Epithelial cell of esophagus (primary cell): ENCODE results near the gene PRDM16.

Experiments
- DNase-seq: peaks from one replicate; pipeline ENCODE4 v3.0.0; 2010; ENCODE audit warnings: low read depth
- H3K4me3 ChIP-seq: 2 replicates; pipeline ENCODE4 v1.5.1; 2011; ENCODE audit warnings: mild to moderate bottlenecking, low read length, control low read depth
- TF ChIP-seq, protein P1 (sequence below): IDR thresholded peaks from 2 replicates; pipeline ENCODE4 v1.5.1; 2011; ENCODE audit warnings: low read depth, mild to moderate bottlenecking, low read length, control low read depth, inconsistent platforms; ENCODE audit not compliant: insufficient read depth; ENCODE audit errors: missing control alignments

PRDM16 gene

DNA sequence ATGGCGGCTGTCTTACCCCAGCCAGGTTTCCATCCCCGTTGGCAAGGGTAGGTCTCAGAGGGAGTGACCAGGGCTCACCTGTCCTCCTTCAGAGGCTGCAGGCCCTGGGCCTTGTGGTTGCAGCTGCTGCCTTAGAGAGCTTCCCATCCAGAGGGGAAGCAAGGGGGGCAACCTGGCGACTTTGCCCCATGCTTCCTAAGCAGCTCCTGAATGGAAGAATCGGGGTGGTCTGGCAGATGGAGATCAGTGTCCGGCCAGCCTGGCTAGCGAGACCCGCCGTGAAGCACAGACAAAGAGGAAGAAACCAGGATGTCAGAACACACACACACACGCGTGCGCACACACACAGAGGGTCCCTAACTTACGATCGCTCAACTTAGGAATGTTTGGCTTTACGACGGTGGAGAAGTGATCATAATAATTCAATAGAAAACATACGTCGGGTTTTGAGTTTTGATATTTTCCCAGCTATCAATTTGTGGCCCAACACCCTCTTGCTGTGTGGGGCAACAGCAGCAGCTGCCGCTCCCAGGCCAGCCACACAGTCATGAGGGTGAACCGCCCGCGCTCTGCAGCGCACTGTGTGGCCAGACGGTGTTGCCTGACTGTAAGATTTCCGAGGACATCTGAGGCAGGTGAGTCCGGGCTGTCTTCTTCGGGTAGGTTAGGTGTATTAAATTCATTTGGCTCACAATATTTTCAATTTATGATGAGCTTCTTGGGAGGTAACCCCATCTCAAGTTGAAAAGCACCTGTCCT, 272.4 kb downstream of the PRDM16 start:
- no peak overlapping the region for H3K4me3 ChIP-seq
- DNase-seq = no peak
- TF ChIP-seq, protein P1, sequence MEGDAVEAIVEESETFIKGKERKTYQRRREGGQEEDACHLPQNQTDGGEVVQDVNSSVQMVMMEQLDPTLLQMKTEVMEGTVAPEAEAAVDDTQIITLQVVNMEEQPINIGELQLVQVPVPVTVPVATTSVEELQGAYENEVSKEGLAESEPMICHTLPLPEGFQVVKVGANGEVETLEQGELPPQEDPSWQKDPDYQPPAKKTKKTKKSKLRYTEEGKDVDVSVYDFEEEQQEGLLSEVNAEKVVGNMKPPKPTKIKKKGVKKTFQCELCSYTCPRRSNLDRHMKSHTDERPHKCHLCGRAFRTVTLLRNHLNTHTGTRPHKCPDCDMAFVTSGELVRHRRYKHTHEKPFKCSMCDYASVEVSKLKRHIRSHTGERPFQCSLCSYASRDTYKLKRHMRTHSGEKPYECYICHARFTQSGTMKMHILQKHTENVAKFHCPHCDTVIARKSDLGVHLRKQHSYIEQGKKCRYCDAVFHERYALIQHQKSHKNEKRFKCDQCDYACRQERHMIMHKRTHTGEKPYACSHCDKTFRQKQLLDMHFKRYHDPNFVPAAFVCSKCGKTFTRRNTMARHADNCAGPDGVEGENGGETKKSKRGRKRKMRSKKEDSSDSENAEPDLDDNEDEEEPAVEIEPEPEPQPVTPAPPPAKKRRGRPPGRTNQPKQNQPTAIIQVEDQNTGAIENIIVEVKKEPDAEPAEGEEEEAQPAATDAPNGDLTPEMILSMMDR = no peak

DNA sequence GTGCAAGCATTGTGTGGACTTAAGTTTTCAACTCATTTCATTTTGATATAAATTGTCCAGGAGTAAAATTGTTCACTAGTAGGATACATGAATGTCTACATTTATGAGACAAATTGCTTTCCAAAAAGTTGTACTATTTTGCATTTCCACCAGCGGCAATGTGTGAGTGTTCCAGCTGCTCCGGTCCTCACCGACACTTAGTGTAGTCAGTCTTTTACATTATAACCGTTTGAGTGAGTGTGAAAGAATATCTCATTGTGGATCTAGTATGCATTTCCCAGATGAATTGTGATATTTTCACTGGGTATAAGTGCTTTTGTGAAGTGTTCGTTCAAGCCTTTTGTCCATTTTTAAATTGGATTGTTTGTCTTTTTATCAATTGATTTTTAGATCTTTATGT, 274.0 kb downstream of the PRDM16 start:
- TF ChIP-seq, protein P1 = no peak
- H3K4me3 ChIP-seq = no peak overlapping the region

DNA sequence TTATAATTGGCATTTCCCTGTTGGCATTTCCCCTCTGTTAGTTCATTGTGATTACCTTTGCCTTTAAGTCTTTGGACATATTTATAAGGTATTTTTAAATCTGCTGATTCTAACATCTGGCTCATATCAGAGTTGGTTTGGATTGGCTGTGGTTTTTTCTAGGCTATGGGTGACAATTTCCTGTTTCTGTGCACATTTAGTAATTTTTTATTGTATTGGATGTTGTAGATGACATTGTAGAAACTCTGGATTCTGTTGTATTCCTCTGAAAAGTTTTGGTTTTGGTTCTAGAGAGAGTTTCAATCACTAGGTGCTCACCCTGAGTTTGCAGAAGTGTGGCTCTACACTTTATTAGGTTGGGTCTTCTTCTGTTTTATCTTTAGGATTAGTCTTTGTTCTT, 275.4 kb downstream of the PRDM16 start:
- TF ChIP-seq, protein P1 = no peak
- H3K4me3 ChIP-seq = no peak overlapping the region
- DNase-seq = no peak

More for the DNA sequence above, 274.0 kb downstream of the PRDM16 start:
- no peak for DNase-seq

DNA sequence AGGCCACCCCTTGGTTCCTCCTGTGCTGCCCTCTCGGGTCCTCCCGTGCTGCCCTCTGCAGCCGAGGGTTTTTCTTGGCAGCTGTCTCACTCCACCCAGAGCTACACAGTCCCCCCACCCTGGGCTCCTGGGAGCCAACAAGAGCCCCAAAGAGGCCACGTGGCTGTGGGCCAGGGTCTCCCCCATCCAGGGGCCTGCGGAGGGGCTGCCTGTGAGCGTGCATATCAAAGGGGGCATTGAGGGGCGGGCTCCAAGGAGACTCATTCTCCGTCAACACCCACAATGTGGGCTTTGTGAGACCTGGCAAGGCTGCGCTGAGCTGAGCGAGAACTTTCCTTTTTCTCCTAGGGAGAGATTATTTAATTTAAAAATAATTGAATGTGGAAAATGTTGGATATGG, 276.8 kb downstream of the PRDM16 start:
- H3K4me3 ChIP-seq = no peak overlapping the region
- no peak for DNase-seq
- TF ChIP-seq, protein P1 = no peak

DNA sequence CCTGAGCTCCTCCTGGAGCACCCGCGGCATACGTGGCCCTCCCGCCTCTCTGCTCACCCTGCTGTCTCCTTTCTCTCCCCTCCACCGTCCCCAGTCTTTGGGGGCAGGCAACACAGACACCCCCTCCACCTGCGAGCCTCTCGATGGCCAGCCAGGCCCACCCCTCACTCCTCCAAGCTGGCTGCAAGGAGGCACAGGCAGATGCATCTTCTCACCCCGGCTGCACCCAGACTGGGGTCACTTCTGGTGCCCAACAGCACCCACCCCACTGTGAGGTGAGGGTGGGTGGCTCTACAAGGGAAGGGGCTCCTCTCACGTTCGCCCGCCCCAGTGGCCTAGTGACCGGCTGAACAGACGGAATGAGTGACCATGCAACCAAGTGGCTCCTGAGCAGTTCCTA, 277.5 kb downstream of the PRDM16 start:
- TF ChIP-seq, protein P1 = no peak
- DNase-seq = no peak
- H3K4me3 ChIP-seq = no peak overlapping the region

DNA sequence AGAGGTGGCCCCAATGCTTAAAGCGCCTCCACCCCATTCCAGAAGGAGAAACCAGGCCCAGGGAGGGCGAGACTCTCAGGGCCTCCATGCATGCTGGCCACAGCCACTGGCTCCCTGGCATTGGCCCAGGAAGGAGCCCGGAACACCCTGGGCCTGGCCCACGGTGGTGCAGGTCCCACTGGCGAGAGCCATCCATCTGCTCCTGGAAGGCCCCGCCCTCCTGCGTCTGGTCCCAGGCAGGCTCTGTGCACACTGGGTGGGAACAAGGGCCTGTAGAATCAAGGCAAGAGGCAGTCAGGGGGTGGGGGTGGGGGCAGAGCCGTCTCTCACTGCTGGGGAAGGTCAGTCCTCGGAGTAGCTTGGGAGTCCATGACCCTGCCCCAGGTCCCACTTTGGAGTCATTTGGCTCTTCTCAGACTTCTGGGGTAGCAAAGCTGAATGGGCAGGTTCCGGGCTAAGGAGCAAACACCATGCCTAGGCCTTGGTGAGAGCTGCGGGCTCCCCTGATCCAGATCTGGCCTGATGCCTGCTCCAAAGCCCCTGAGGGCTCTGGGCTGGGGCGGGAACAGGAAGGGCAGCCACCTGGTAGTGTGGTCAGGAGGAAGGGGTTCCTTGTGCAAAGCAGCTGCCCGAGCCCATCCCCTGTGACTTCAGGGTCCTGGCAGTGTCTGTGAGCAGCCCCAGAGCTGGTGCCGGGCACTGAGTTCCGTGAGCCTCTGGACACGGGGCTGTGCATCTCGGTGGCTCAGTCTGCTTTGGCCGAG, 278.4 kb downstream of the PRDM16 start:
- no peak overlapping the region for H3K4me3 ChIP-seq
- no peak for DNase-seq

More for the DNA sequence above, 278.4 kb downstream of the PRDM16 start:
- TF ChIP-seq, protein P1 = no peak
